ENCODE results near the gene SHANK1. TPM values are rescaled to one million over a fixed set of nuclear protein-coding genes. Genes with fewer than 3 reads are reported as not detected.
A peak's percentile ranks its signal among the peaks of the same experiment; 100 is the strongest.

SHANK1 gene
- total RNA-seq, 4 donors from 2014 or later: 0.42 to 6.6 TPM; not detected in 2

- H3K27ac ChIP-seq: no peak overlapping the region
- no peaks in the 10 kb centered on the region for H3K9me3 ChIP-seq
- no peak for DNase-seq (ENCODE audit: low spot score in 2 of 2)
- H3K4me1 ChIP-seq: peaks cover 20% of the 10 kb centered on the region
- H3K27me3 ChIP-seq: peaks cover 91% of the 10 kb centered on the region
- H3K36me3 ChIP-seq: no peaks in the 10 kb centered on the region
- WGBS: no CpG with 5 or more reads among the region's 56 CpGs
- TF ChIP-seq POLR2AphosphoS5 (IDR thresholded peaks at IDR 0.05): no peak
- TF ChIP-seq EP300 (IDR thresholded peaks at IDR 0.05): no peak
- no peak for TF ChIP-seq POLR2A (IDR thresholded peaks at IDR 0.05)
- no peak for TF ChIP-seq CTCF (IDR thresholded peaks at IDR 0.05)
- H3K4me3 ChIP-seq: peak overlapping the region; percentile 18
Observed at GRCh38 chr19:50667177-50667758, 52.3 kb downstream of the SHANK1 start.

- 49% methylated on average over 6 of the region's 47 CpGs for WGBS
- Histone ChIP-seq H3K27ac (no peak overlapping the region), H3K4me1 (peaks cover 20% of the 10 kb centered on the region), H3K9me3 (no peaks in the 10 kb centered on the region), H3K4me3 (no peak overlapping the region), H3K36me3 (no peaks in the 10 kb centered on the region), H3K27me3 (peaks cover 91% of the 10 kb centered on the region)
- TF ChIP-seq EP300 (IDR thresholded peaks at IDR 0.05) (no peak), POLR2A (IDR thresholded peaks at IDR 0.05) (no peak), CTCF (IDR thresholded peaks at IDR 0.05) (no peak), POLR2AphosphoS5 (IDR thresholded peaks at IDR 0.05) (no peak)
- DNase-seq (ENCODE audit: low spot score in 2 of 2): no peak
Observed at GRCh38 chr19:50666346-50667176, 53.0 kb downstream of the SHANK1 start.

GRCh38 chr19:50664204-50664603 is 55.4 kb downstream of the SHANK1 start:
- peaks cover 23% of the 10 kb centered on the region for H3K4me1 ChIP-seq
- no peaks in the 10 kb centered on the region for H3K36me3 ChIP-seq
- peaks cover 91% of the 10 kb centered on the region for H3K27me3 ChIP-seq
- H3K27ac ChIP-seq: no peak overlapping the region
- no peak overlapping the region for H3K4me3 ChIP-seq
- no peaks in the 10 kb centered on the region for H3K9me3 ChIP-seq
- WGBS: 89% methylated on average over 6 of the region's 6 CpGs
- TF ChIP-seq POLR2A (IDR thresholded peaks at IDR 0.05) (no peak), CTCF (IDR thresholded peaks at IDR 0.05) (no peak), POLR2AphosphoS5 (IDR thresholded peaks at IDR 0.05) (no peak), EP300 (IDR thresholded peaks at IDR 0.05) (no peak)
- no peak for DNase-seq (ENCODE audit: low spot score in 2 of 2)

GRCh38 chr19:50663482-50663790 is 56.2 kb downstream of the SHANK1 start:
- peaks cover 91% of the 10 kb centered on the region for H3K27me3 ChIP-seq
- no peak for DNase-seq (ENCODE audit: low spot score in 2 of 2)
- H3K27ac ChIP-seq: no peak overlapping the region
- no peak overlapping the region for H3K4me3 ChIP-seq
- H3K36me3 ChIP-seq: no peaks in the 10 kb centered on the region
- H3K4me1 ChIP-seq: peaks cover 29% of the 10 kb centered on the region
- WGBS: 94% methylated on average over 1 of the region's 1 CpG
- H3K9me3 ChIP-seq: no peaks in the 10 kb centered on the region
- TF ChIP-seq POLR2A (IDR thresholded peaks at IDR 0.05) (no peak), CTCF (IDR thresholded peaks at IDR 0.05) (no peak), POLR2AphosphoS5 (IDR thresholded peaks at IDR 0.05) (no peak), EP300 (IDR thresholded peaks at IDR 0.05) (no peak)

GRCh38 chr19:50662651-50663481 is 56.7 kb downstream of the SHANK1 start:
- Histone ChIP-seq H3K27ac (no peak overlapping the region), H3K36me3 (no peaks in the 10 kb centered on the region), H3K27me3 (peaks cover 91% of the 10 kb centered on the region), H3K4me3 (no peak overlapping the region), H3K4me1 (peaks cover 28% of the 10 kb centered on the region), H3K9me3 (no peaks in the 10 kb centered on the region)
- 43% methylated on average over 16 of the region's 16 CpGs for WGBS
- DNase-seq (ENCODE audit: low spot score in 2 of 2): no peak
- TF ChIP-seq POLR2AphosphoS5 (IDR thresholded peaks at IDR 0.05) (no peak), CTCF (IDR thresholded peaks at IDR 0.05) (no peak), EP300 (IDR thresholded peaks at IDR 0.05) (no peak), POLR2A (IDR thresholded peaks at IDR 0.05) (no peak)

Data from suprapubic skin (tissue), 4 donors.